Mesendoderm (in vitro differentiated cells): Measurements from ENCODE around the gene FBXL7.
A peak's percentile ranks its signal among the peaks of the same experiment; 100 is the strongest.

Experiments
- DNase-seq: peaks from one replicate; pipeline ENCODE4 v3.0.0; 2013
- H2AK5ac ChIP-seq: 2 replicates; pipeline ENCODE4 v1.6.1; 2013; ENCODE audit warnings: low read length, inconsistent platforms
- H2BK120ac ChIP-seq: 2 replicates; pipeline ENCODE4 v1.6.1; 2013; ENCODE audit warnings: low read depth, mild to moderate bottlenecking, low read length, moderate library complexity, mixed read lengths
- H2BK15ac ChIP-seq: replicated peaks from 2 replicates; pipeline ENCODE4 v1.6.1; 2013; ENCODE audit warnings: low read depth, mild to moderate bottlenecking, moderate library complexity
- H2BK5ac ChIP-seq: 2 replicates; pipeline ENCODE4 v1.6.1; 2013; ENCODE audit warnings: low read length, inconsistent platforms
- H3K18ac ChIP-seq: 2 replicates; pipeline ENCODE4 v1.6.1; 2013; ENCODE audit warnings: mild to moderate bottlenecking, low read length, mixed read lengths
- H3K23ac ChIP-seq: one replicate; pipeline ENCODE4 v1.6.1; 2013; ENCODE audit warnings: low read length
- H3K27ac ChIP-seq: 2 replicates; pipeline ENCODE4 v1.5.1; 2013; ENCODE audit warnings: low read depth, mild to moderate bottlenecking, inconsistent platforms, low read length, moderate library complexity
- H3K27me3 ChIP-seq: 2 replicates; pipeline ENCODE4 v1.6.1; 2013; ENCODE audit warnings: low read length, control low read depth, mild to moderate bottlenecking, inconsistent platforms; ENCODE audit not compliant: insufficient read depth, poor library complexity
- H3K36me3 ChIP-seq: 2 replicates; pipeline ENCODE4 v1.6.1; 2013; ENCODE audit warnings: low read length, inconsistent platforms; ENCODE audit not compliant: control insufficient read depth, insufficient read depth
- H3K4ac ChIP-seq: one replicate; pipeline ENCODE4 v1.6.1; 2013; ENCODE audit warnings: low read depth, mild to moderate bottlenecking, low read length, moderate library complexity
- H3K4me1 ChIP-seq: 2 replicates; pipeline ENCODE4 v1.6.1; 2013; ENCODE audit warnings: low read depth, low read length, inconsistent platforms; ENCODE audit not compliant: control insufficient read depth
- H3K4me2 ChIP-seq: 2 replicates; pipeline ENCODE4 v1.6.1; 2013; ENCODE audit warnings: low read length
- H3K4me3 ChIP-seq: 2 replicates; pipeline ENCODE4 v1.5.1; 2013; ENCODE audit warnings: mild to moderate bottlenecking, low read length
- H3K56ac ChIP-seq: one replicate; pipeline ENCODE4 v1.6.1; 2013; ENCODE audit warnings: low read length
- H3K79me1 ChIP-seq: 2 replicates; pipeline ENCODE4 v1.6.1; 2013; ENCODE audit warnings: low read length, inconsistent platforms
- H3K79me2 ChIP-seq: 2 replicates; pipeline ENCODE4 v1.6.1; 2013; ENCODE audit warnings: mild to moderate bottlenecking, low read length; ENCODE audit not compliant: control insufficient read depth, insufficient read depth
- H3K9ac ChIP-seq: 2 replicates; pipeline ENCODE4 v1.6.1; 2013; ENCODE audit warnings: low read length, inconsistent platforms
- H4K5ac ChIP-seq: one replicate; pipeline ENCODE4 v1.6.1; 2013; ENCODE audit warnings: low read length
- H4K8ac ChIP-seq: one replicate; pipeline ENCODE4 v1.6.1; 2013; ENCODE audit warnings: low read depth, mild to moderate bottlenecking, control low read depth, low read length, moderate library complexity
- WGBS: extraction: QIAGEN DNeasy Blood & Tissue Kit; methylation state at CpG from one replicate; pipeline ENCODE4 v1.1.7; 2013; ENCODE audit warnings: low lambda C conversion rate, missing lambda C conversion rate; ENCODE audit not compliant: insufficient coverage; ENCODE audit errors: extremely low coverage; 5-methylcytosine and 5-hydroxymethylcytosine counted together

The FBXL7 gene

DNA sequence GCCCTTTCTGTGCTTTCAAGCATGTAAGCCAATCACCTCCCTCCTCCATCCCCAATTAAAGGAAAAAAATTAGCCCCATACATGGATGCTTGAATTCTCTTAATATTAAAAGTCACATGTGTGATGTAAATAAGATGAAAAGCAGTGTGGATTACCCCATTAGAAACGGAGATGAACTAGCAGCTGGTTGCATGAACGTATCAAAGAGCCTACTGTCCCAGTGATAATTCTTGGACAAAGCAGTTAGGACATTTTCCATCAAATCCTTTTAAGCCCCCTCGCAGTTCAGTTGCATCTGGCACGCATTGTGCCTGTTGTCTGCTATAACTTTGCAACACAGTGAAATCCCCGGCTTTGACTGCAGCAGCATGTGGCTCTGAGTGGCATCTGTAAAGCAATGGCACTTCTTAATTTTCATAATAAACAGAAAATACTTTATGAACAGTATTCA, 285.6 kb downstream of the FBXL7 start:
- Histone ChIP-seq H2BK15ac (no peak overlapping the region), H3K56ac (no peak overlapping the region), H4K5ac (no peak overlapping the region), H3K23ac (no peak overlapping the region), H4K8ac (no peak overlapping the region), H2BK5ac (no peak overlapping the region), H2BK120ac (no peak overlapping the region), H3K27ac (no peak overlapping the region), H3K27me3 (no peaks in the 10 kb centered on the region), H3K79me2 (no peaks in the 10 kb centered on the region), H2AK5ac (no peak overlapping the region), H3K36me3 (no peaks in the 10 kb centered on the region), H3K18ac (no peak overlapping the region), H3K4me2 (no peak overlapping the region), H3K9ac (no peak overlapping the region), H3K4ac (no peak overlapping the region), H3K4me1 (peaks cover 3% of the 10 kb centered on the region), H3K4me3 (no peak overlapping the region), H3K79me1 (no peaks in the 10 kb centered on the region)
- WGBS: no CpG with 5 or more reads among the region's 5 CpGs
- no peak for DNase-seq

DNA sequence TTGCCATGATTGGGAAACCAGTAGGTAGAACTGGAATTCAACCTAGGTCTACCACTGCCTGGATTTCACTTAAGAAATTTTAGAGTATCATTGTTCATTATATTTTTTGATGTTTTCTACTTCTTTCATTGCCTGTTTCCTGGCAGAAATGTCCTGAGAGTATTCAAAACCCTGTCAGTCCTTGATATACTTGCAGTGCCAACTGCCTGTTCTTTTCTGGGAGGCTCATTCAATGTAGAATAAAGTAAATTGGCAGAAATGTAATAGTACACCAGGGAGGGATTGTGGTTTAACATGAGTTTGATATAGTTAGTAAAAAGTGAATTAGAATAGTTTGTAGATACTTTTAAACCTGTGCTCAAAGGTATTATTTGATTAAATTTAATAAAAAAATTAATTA, 286.3 kb downstream of the FBXL7 start:
- no peak for DNase-seq
- Histone ChIP-seq H3K4me3 (no peak overlapping the region), H3K23ac (no peak overlapping the region), H3K36me3 (no peaks in the 10 kb centered on the region), H3K18ac (no peak overlapping the region), H3K4me1 (peaks cover 3% of the 10 kb centered on the region), H3K79me2 (no peaks in the 10 kb centered on the region), H3K56ac (no peak overlapping the region), H3K4me2 (no peak overlapping the region), H3K79me1 (no peaks in the 10 kb centered on the region), H3K27ac (no peak overlapping the region), H2BK15ac (no peak overlapping the region), H4K8ac (no peak overlapping the region), H2BK5ac (no peak overlapping the region), H3K9ac (no peak overlapping the region), H2AK5ac (no peak overlapping the region), H3K27me3 (no peaks in the 10 kb centered on the region), H3K4ac (no peak overlapping the region), H4K5ac (no peak overlapping the region), H2BK120ac (no peak overlapping the region)

DNA sequence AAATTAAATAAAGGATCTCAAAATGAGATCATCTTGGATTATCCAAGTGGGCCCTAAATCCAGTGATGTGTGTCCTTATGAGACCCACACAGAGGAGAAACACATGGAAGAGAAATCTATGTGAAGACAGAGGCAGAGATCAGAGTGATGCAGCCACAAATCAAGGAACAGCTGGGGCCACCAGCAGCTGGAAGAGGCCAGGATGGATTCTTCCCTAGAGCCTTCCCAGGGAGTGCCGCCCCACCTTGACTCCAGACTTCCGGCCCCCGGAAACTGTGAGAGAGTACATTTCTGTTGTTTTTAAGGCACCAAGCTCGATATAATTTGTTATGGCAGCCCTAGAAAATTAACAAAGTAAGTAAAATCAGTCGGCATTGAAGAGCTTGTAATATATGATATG, 286.9 kb downstream of the FBXL7 start:
- no peak overlapping the region for H3K23ac ChIP-seq
- no CpG with 5 or more reads among the region's 5 CpGs for WGBS
- H3K27ac ChIP-seq: no peak overlapping the region
- H3K4ac ChIP-seq: no peak overlapping the region
- no peak overlapping the region for H4K5ac ChIP-seq
- H3K27me3 ChIP-seq: no peaks in the 10 kb centered on the region
- H3K18ac ChIP-seq: no peak overlapping the region
- H3K4me2 ChIP-seq: no peak overlapping the region
- no peak overlapping the region for H4K8ac ChIP-seq
- no peaks in the 10 kb centered on the region for H3K79me2 ChIP-seq
- peaks cover 3% of the 10 kb centered on the region for H3K4me1 ChIP-seq
- no peak overlapping the region for H2AK5ac ChIP-seq
- no peak for DNase-seq
- H3K56ac ChIP-seq: no peak overlapping the region
- no peaks in the 10 kb centered on the region for H3K79me1 ChIP-seq
- no peaks in the 10 kb centered on the region for H3K36me3 ChIP-seq
- H2BK120ac ChIP-seq: no peak overlapping the region
- H3K4me3 ChIP-seq: no peak overlapping the region
- H3K9ac ChIP-seq: no peak overlapping the region
- no peak overlapping the region for H2BK5ac ChIP-seq
- no peak overlapping the region for H2BK15ac ChIP-seq

DNA sequence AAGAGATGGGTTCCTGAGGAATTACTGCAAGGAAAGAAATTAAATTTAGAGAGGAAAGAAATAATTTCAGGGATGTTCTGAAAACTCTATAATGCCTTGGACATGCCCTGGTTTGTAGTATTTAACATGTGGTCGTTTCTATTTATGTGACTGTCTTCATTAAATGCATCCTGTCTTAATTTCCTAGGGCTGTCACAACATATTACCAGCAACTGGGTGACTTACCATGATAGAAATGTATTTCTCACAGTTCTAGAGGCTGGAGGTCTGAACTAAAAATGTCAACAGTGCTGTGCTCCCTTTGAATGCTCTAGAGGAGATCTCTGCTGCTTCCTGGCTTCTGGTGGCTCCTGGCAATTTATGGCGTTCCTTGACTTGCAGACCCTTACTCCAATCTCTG, 287.7 kb downstream of the FBXL7 start:
- Histone ChIP-seq H3K56ac (no peak overlapping the region), H2BK120ac (no peak overlapping the region), H3K4me3 (no peak overlapping the region), H3K4me2 (no peak overlapping the region), H3K79me2 (no peaks in the 10 kb centered on the region), H2BK15ac (no peak overlapping the region), H3K27ac (no peak overlapping the region), H4K5ac (no peak overlapping the region), H2AK5ac (no peak overlapping the region), H4K8ac (no peak overlapping the region), H3K9ac (no peak overlapping the region), H3K36me3 (no peaks in the 10 kb centered on the region), H3K4me1 (peaks cover 3% of the 10 kb centered on the region), H3K79me1 (peaks cover 1% of the 10 kb centered on the region), H3K27me3 (no peaks in the 10 kb centered on the region), H3K18ac (no peak overlapping the region), H2BK5ac (no peak overlapping the region), H3K4ac (no peak overlapping the region), H3K23ac (no peak overlapping the region)
- WGBS: no CpG with 5 or more reads among the region's 2 CpGs
- no peak for DNase-seq

DNA sequence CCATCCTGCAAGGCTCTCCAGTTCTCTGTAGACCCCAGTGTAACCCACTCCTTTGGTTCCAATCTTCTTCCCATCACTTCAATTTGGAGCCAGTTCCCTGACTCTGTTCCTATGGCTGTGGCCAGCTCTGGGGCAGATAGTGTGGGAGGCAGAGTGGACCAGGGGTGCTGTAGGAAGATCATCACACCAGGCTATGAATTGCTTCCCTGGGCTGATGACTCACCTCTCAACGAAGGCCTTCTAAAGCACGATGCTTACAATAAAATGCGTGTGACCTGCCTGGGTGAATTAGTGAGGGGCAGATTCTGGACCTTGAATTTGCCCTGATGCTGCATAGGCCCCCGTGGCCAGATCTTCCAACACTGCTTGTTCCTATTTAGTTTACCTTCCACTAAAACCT, 289.7 kb downstream of the FBXL7 start:
- no peak overlapping the region for H2BK15ac ChIP-seq
- H3K4me1 ChIP-seq: peaks cover 8% of the 10 kb centered on the region
- H3K4me2 ChIP-seq: no peak overlapping the region
- peaks cover 3% of the 10 kb centered on the region for H3K79me1 ChIP-seq
- H2BK120ac ChIP-seq: no peak overlapping the region
- no CpG with 5 or more reads among the region's 4 CpGs for WGBS
- no peaks in the 10 kb centered on the region for H3K36me3 ChIP-seq
- no peak overlapping the region for H3K56ac ChIP-seq
- H3K4ac ChIP-seq: no peak overlapping the region
- no peaks in the 10 kb centered on the region for H3K79me2 ChIP-seq
- no peak overlapping the region for H3K27ac ChIP-seq
- no peak overlapping the region for H2BK5ac ChIP-seq
- peak; percentile 15 for DNase-seq
- no peak overlapping the region for H3K9ac ChIP-seq
- no peaks in the 10 kb centered on the region for H3K27me3 ChIP-seq
- H4K8ac ChIP-seq: no peak overlapping the region
- no peak overlapping the region for H2AK5ac ChIP-seq
- H4K5ac ChIP-seq: no peak overlapping the region
- no peak overlapping the region for H3K23ac ChIP-seq
- H3K4me3 ChIP-seq: no peak overlapping the region
- H3K18ac ChIP-seq: peak overlapping the region; percentile 3

DNA sequence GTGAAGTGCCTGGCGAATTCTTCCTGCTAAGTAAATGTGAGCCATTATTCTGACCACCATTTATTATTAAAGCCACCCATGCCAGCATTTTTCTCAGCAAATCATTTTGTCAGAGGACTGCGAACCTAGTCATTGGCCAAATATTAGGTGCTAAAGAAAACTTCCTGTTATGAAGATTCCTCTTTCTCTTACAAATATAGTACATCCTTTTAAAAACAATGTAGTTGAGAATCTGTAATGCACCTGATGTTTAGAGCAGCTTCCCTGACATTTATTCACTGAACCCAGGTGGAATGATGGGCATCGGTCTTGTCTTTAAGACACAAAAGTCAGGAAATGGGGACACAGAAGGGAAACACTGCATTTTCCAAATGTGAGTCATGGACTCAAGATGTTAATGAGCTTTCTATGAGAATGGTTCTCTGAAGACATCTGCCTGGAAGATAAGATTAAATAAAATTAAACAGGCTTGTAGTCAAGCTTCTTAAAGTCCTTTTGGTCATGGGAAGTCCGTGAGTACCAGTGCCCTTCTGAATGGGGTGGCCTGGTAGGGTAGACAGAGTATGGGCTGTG, 290.6 kb downstream of the FBXL7 start:
- H3K4me2 ChIP-seq: no peak overlapping the region
- no CpG with 5 or more reads among the region's 4 CpGs for WGBS
- H3K9ac ChIP-seq: no peak overlapping the region
- H3K27me3 ChIP-seq: no peaks in the 10 kb centered on the region
- peaks cover 8% of the 10 kb centered on the region for H3K4me1 ChIP-seq
- H4K5ac ChIP-seq: no peak overlapping the region
- no peak overlapping the region for H3K4me3 ChIP-seq
- H4K8ac ChIP-seq: no peak overlapping the region
- H3K27ac ChIP-seq: no peak overlapping the region
- DNase-seq: peak; percentile 28
- H3K79me1 ChIP-seq: peaks cover 3% of the 10 kb centered on the region
- H3K23ac ChIP-seq: no peak overlapping the region
- H3K56ac ChIP-seq: no peak overlapping the region
- H3K18ac ChIP-seq: no peak overlapping the region
- no peak overlapping the region for H2BK5ac ChIP-seq
- no peak overlapping the region for H3K4ac ChIP-seq
- H2BK120ac ChIP-seq: no peak overlapping the region
- no peak overlapping the region for H2BK15ac ChIP-seq
- H2AK5ac ChIP-seq: no peak overlapping the region
- no peaks in the 10 kb centered on the region for H3K79me2 ChIP-seq
- no peaks in the 10 kb centered on the region for H3K36me3 ChIP-seq
